GM12878 (cell line): Measurements from ENCODE around the gene CSTB. TPM values are rescaled to one million over a fixed set of nuclear protein-coding genes. Genes with fewer than 3 reads are reported as not detected.

ENCODE experiments used
- ATAC-seq: fragments of 200-7000 bp; cut with Tn5 transposase; 3 replicates; pipeline ENCODE4 v1.9.1; 2020; ENCODE audit warnings: mild to moderate bottlenecking, moderate library complexity
- BruUV-seq: library from RNA; stranded (reverse); fragments of 400-500 nt; replicated peaks from 2 replicates; lab custom pipeline; 2021; lab: Mats Ljungman, UMichigan
- CTCF ChIA-PET: fragments of 300-600 bp; sonication (Branson Sonifier 250); formaldehyde crosslinking; extraction: SDS; loops from one replicate; lab custom pipeline; 2021; ENCODE audit warnings: inconsistent platforms; lab: Yijun Ruan, JAX
- POLR2A ChIA-PET: fragments of 350-600 bp; formaldehyde crosslinking; extraction: SDS; loops from one replicate; lab custom pipeline; 2021; ENCODE audit warnings: inconsistent platforms; lab: Charles Lee
- RAD21 ChIA-PET: fragments of 300-600 bp; sonication (Branson Sonifier 250); formaldehyde crosslinking; loops from one replicate; lab custom pipeline; 2023; ENCODE audit warnings: antibody characterized with exemption; ENCODE audit not compliant: unreplicated experiment; lab: Charles Lee
- SMC1A ChIA-PET: fragments of 300-600 bp; sonication (Branson Sonifier 250); formaldehyde crosslinking; loops from one replicate; lab custom pipeline; 2023; ENCODE audit not compliant: unreplicated experiment, uncharacterized antibody; lab: Charles Lee
- DNase-seq: peaks from one replicate; pipeline ENCODE4 v3.0.0-alpha.2; 2011; ENCODE audit warnings: low read depth, low spot score
- FAIRE-seq: peaks from 3 replicates; lab custom pipeline; 2011; peaks lifted over from hg19 to GRCh38; lab: Jason Lieb, UNC
- H2AFZ ChIP-seq: 2 replicates; pipeline ENCODE4 v1.6.0; 2011; ENCODE audit warnings: low read depth, low read length, control low read depth; ENCODE audit not compliant: control insufficient read depth
- H3K27ac ChIP-seq: 2 replicates; pipeline ENCODE4 v1.5.1; 2011; ENCODE audit warnings: control low read depth; ENCODE audit not compliant: control insufficient read depth, insufficient read depth
- H3K27me3 ChIP-seq, 2 experiments: replicated peaks in 1 of 2; 2 replicates each; pipeline versions ENCODE4 v1.6.0 to v1.6.1; 2011; ENCODE audit warnings: low read length in 1 of 2; ENCODE audit not compliant: control insufficient read depth in 2 of 2, insufficient read depth in 2 of 2
- H3K36me3 ChIP-seq, 2 experiments: 2 replicates each; pipeline ENCODE4 v1.5.1; 2011; ENCODE audit warnings: low read length in 1 of 2; ENCODE audit not compliant: control insufficient read depth in 2 of 2, insufficient read depth in 2 of 2
- H3K4me1 ChIP-seq: 2 replicates; pipeline ENCODE4 v1.6.1; 2011; ENCODE audit warnings: mild to moderate bottlenecking, low read length, moderate library complexity, mixed read lengths; ENCODE audit not compliant: control insufficient read depth, insufficient read depth
- H3K4me2 ChIP-seq: 2 replicates; pipeline ENCODE4 v1.6.0; 2011; ENCODE audit warnings: control low read depth; ENCODE audit not compliant: control insufficient read depth, insufficient read depth
- H3K4me3 ChIP-seq: fragments of 200-600 bp; sonication (generic); 2 replicates; pipeline ENCODE4 v1.5.1; 2016
- H3K79me2 ChIP-seq: 2 replicates; pipeline ENCODE4 v1.6.0; 2011; ENCODE audit warnings: low read length; ENCODE audit not compliant: control insufficient read depth, insufficient read depth
- H3K9ac ChIP-seq: 2 replicates; pipeline ENCODE4 v1.8.0; 2011; ENCODE audit warnings: low read length, control low read depth, mixed read lengths; ENCODE audit not compliant: control insufficient read depth, insufficient read depth
- H3K9me3 ChIP-seq: replicated peaks from 3 replicates; pipeline ENCODE4 v1.5.1; 2011; ENCODE audit warnings: mild to moderate bottlenecking, low read length; ENCODE audit not compliant: control insufficient read depth, insufficient read depth
- H4K20me1 ChIP-seq: 2 replicates; pipeline ENCODE4 v1.6.0; 2011; ENCODE audit not compliant: control insufficient read depth, insufficient read depth
- FOXK2 ChIP-seq: fragments of 450-650 bp; IDR thresholded peaks from 2 replicates; pipeline ENCODE4 v1.6.1; 2017; ENCODE audit warnings: mild to moderate bottlenecking, moderate library complexity
- HSF1 ChIP-seq: fragments of 150-350 bp; IDR thresholded peaks from 2 replicates; pipeline ENCODE4 v1.6.1; 2014; ENCODE audit warnings: mild to moderate bottlenecking, low read depth, low read length
- KAT2A ChIP-seq: conservative IDR thresholded peaks from 2 replicates; pipeline ENCODE4 v1.6.1; 2011; ENCODE audit warnings: low read depth, low read length; ENCODE audit not compliant: control insufficient read depth
- MEF2A ChIP-seq: IDR thresholded peaks from 2 replicates; pipeline ENCODE4 v1.6.1; 2011; ENCODE audit warnings: low read depth, mild to moderate bottlenecking, low read length, moderate library complexity; ENCODE audit not compliant: insufficient read depth
- MYB ChIP-seq: fragments of 150-350 bp; IDR thresholded peaks from 2 replicates; pipeline ENCODE4 v1.6.1; 2014; ENCODE audit warnings: mild to moderate bottlenecking, low read depth, low read length, borderline replicate concordance
- PRDM15 ChIP-seq: fragments of 450-650 bp; formaldehyde crosslinking; IDR thresholded peaks from 2 replicates; pipeline ENCODE4 v1.4.0; 2020; ENCODE audit warnings: mild to moderate bottlenecking, moderate library complexity
- RAD21 ChIP-seq: IDR thresholded peaks from 2 replicates; pipeline ENCODE4 v1.6.1; 2011; ENCODE audit warnings: mild to moderate bottlenecking, low read depth, low read length, moderate library complexity; ENCODE audit not compliant: insufficient read depth
- RELB ChIP-seq: fragments of 450-650 bp; IDR thresholded peaks from 2 replicates; pipeline ENCODE4 v1.6.1; 2017; ENCODE audit warnings: low read depth, mild to moderate bottlenecking, moderate library complexity
- RFX5 ChIP-seq: IDR thresholded peaks from 2 replicates; pipeline ENCODE4 v1.6.1; 2011; ENCODE audit warnings: low read depth, low read length, improper control_type of control experiment
- SMAD5 ChIP-seq: IDR thresholded peaks from 2 replicates; pipeline ENCODE4 v1.6.1; 2016; ENCODE audit warnings: antibody characterized with exemption, low read depth
- SRF ChIP-seq, 2 experiments: IDR thresholded peaks; 2 replicates each; pipeline ENCODE4 v1.6.1; 2011; ENCODE audit warnings: low read depth in 2 of 2, low read length in 2 of 2, mild to moderate bottlenecking in 1 of 2, moderate library complexity in 1 of 2
- ZBTB4 ChIP-seq: fragments of 450-650 bp; formaldehyde crosslinking; IDR thresholded peaks from 2 replicates; pipeline ENCODE4 v1.4.0; 2022; ENCODE audit warnings: mild to moderate bottlenecking, moderate library complexity
- WGBS: methylation state at CpG from one replicate; pipeline ENCODE4 v1.1.6; 2016; ENCODE audit warnings: low lambda C conversion rate; ENCODE audit not compliant: insufficient replicate concordance, insufficient coverage; ENCODE audit errors: missing lambda C conversion rate; 5-methylcytosine and 5-hydroxymethylcytosine counted together
- in situ Hi-C: fragments of 300-500 bp; cut with MboI; formaldehyde crosslinking; loops from 9 replicates; pipeline ENCODE4 v1.14.3; 2018; ENCODE audit warnings: mixed read lengths
- intact Hi-C: fragments of 100-400 bp; cut with micrococcal nuclease; formaldehyde crosslinking; loops from one replicate; pipeline ENCODE4 v1.14.2; 2022; ENCODE audit not compliant: unreplicated experiment
- polyA plus RNA-seq, 11 experiments: library from polyadenylated mRNA; depleted of rRNA in 4 of 11; unstranded in 6 of 11; stranded (reverse) in 5 of 11; fragments of >200 nt; fragmentation: Nextera tagmentation in 4 of 11; fragmentation: Illumina TruSeq in 1 of 11; extraction: Ambion mirVana in 4 of 11; extraction: Trizol in 1 of 11; gene quantifications; 1 replicate in 1 of 11; 2 replicates in 10 of 11; pipeline versions ENCODE4 v1.2.1 to v1.2.3, GENCODE V29; 2011 to 2016; ENCODE audit warnings: inconsistent platforms in 2 of 11, missing spikeins in 2 of 11, low read depth in 1 of 11
- total RNA-seq, 4 experiments: library from RNA; depleted of rRNA in 3 of 4; stranded (reverse); fragments of >200 nt in 3 of 4; fragmentation: Illumina TruSeq in 1 of 4; extraction: Trizol in 1 of 4; gene quantifications; 2 replicates each; pipeline versions ENCODE4 v1.2.1 to v1.2.3, GENCODE V29; 2013 to 2021

CSTB gene
- total and polyA plus RNA-seq, 10 of the 15 experiments (the other 5 are each of a cell fraction or from before 2014, with no cell fraction given) = 12.5 to 82.7 (median 41.9) TPM

DNA sequence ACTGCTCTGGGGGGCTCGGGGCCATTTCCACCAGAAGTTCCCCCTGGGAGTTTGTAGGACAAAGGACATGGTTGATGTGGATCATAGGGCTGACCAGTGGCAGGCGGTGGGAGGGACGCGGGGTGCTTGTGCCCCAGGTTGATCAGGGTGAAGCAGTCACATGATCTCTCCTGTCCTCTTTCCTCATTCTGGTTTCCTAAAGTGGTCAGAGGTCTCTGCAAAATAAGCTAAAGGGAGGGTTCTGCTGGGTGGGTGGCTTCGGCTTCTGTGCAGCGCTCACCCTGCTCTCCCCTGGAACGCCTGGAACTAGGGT is 48.0 kb downstream of the CSTB start:
- BruUV-seq = no TSS peak
- Histone ChIP-seq H3K36me3 (peaks cover 4 to 9% of the 10 kb centered on the region in 2 experiments; a peak in 3 of 4 replicates), H2AFZ (peak overlapping the region; percentile 25; the same call in 1 of the 2 replicates), H4K20me1 (no peaks in the 10 kb centered on the region; the same call in 1 of the 2 replicates), H3K4me2 (peak overlapping the region; percentile 71), H3K4me3 (peak overlapping the region; percentile 80), H3K27me3 (no peaks in the 10 kb centered on the region), H3K9ac (peak overlapping the region; percentile 58), H3K9me3 (no peaks in the 10 kb centered on the region), H3K4me1 (peaks cover 50% of the 10 kb centered on the region), H3K27ac (peak overlapping the region; percentile 49), H3K79me2 (peaks cover 57% of the 10 kb centered on the region)
- FAIRE-seq = no peak
- CTCF ChIA-PET = interaction anchor here (0.7 to 3.7 kb wide), 13 partner anchors 9 to 72 kb away, joined by 3 to 18 read pairs (median 4); partner anchors contain the start of gene PDXK
- peak; percentile 32; the same call in 1 of the 3 replicates for ATAC-seq
- no peak for DNase-seq
- intact Hi-C loops = loop anchor here (5.0 kb wide), 2 partner anchors 49 to 116 kb away; partner anchors contain the start of gene CSTB
- WGBS = 4% methylated on average over 7 of the region's 7 CpGs
- in situ Hi-C loops = no loop called here
- POLR2A ChIA-PET = interaction anchor here (0.5 to 1.8 kb wide), 7 partner anchors 8 to 294 kb away, joined by 3 to 8 read pairs (median 4); partner anchors contain the start of gene RRP1
- RAD21 ChIA-PET = interaction anchor here (0.7 to 2.0 kb wide), 8 partner anchors 8 to 193 kb away, joined by 3 to 16 read pairs (median 4); partner anchors contain the start of gene RRP1
- SMC1A ChIA-PET = interaction anchor here (1.0 to 2.9 kb wide), 7 partner anchors 11 to 66 kb away, joined by 4 to 18 read pairs (median 5); partner anchors contain the start of gene RRP1
- TF ChIP-seq FOXK2 (no peak), ZBTB4 (CRISPR knock-in tag) (no peak), MYB (no peak), SRF (IDR thresholded peaks at IDR 0.05; ENCODE audit: low read depth in 2 of 2, low read length in 2 of 2) (no peak), SMAD5 (no peak), MEF2A (no peak), PRDM15 (no peak), RAD21 (no peak), KAT2A (no peak), HSF1 (no peak), RFX5 (no peak), RELB (no peak)
